HEK293 (cell line): ENCODE data around the gene TMEM145.
A peak's percentile ranks its signal among the peaks of the same experiment; 100 is the strongest.

Source experiments
- GLIS1 ChIP-seq: fragments of 450-650 bp; formaldehyde crosslinking; IDR thresholded peaks from 2 replicates; pipeline ENCODE4 v1.5.1; 2016; ENCODE audit warnings: missing biosample characterization, missing genetic modification characterization
- KLF7 ChIP-seq: fragments of 450-650 bp; formaldehyde crosslinking; IDR thresholded peaks from 2 replicates; pipeline ENCODE4 v1.5.1; 2016; ENCODE audit warnings: missing biosample characterization, missing genetic modification characterization, borderline replicate concordance
- MEIS1 ChIP-seq: sonication (generic); formaldehyde crosslinking; IDR thresholded peaks from 2 replicates; pipeline ENCODE4 v1.8.1; 2022; ENCODE audit warnings: missing genetic modification reagents, mild to moderate bottlenecking, borderline replicate concordance
- REPIN1 ChIP-seq: fragments of 450-650 bp; formaldehyde crosslinking; IDR thresholded peaks from 2 replicates; pipeline ENCODE4 v1.5.1; 2017; ENCODE audit warnings: missing biosample characterization, missing genetic modification characterization, low read depth
- SALL2 ChIP-seq: fragments of 450-650 bp; formaldehyde crosslinking; IDR thresholded peaks from 2 replicates; pipeline ENCODE4 v1.5.0; 2017; ENCODE audit warnings: missing biosample characterization, mild to moderate bottlenecking, missing genetic modification characterization, borderline replicate concordance
- YY1 ChIP-seq: fragments of 450-650 bp; formaldehyde crosslinking; IDR thresholded peaks from 2 replicates; pipeline ENCODE4 v1.5.1; 2018; ENCODE audit warnings: missing biosample characterization, missing genetic modification characterization
- ZFHX2 ChIP-seq: fragments of 450-650 bp; formaldehyde crosslinking; conservative IDR thresholded peaks from 2 replicates; pipeline ENCODE4 v1.5.1; 2016; ENCODE audit warnings: missing biosample characterization, missing genetic modification characterization
- ZNF138 ChIP-seq: fragments of 450-650 bp; formaldehyde crosslinking; IDR thresholded peaks from 2 replicates; pipeline ENCODE4 v1.5.1; 2016; ENCODE audit warnings: missing biosample characterization, missing genetic modification characterization, borderline replicate concordance
- ZNF155 ChIP-seq: fragments of 450-650 bp; formaldehyde crosslinking; IDR thresholded peaks from 2 replicates; pipeline ENCODE4 v1.5.1; 2016; ENCODE audit warnings: missing biosample characterization, missing genetic modification characterization
- ZNF580 ChIP-seq: fragments of 450-650 bp; formaldehyde crosslinking; IDR thresholded peaks from 2 replicates; pipeline ENCODE4 v1.5.1; 2016; ENCODE audit warnings: missing biosample characterization, missing genetic modification characterization
- ZNF670 ChIP-seq: fragments of 450-650 bp; formaldehyde crosslinking; IDR thresholded peaks from 2 replicates; pipeline ENCODE4 v1.5.1; 2016; ENCODE audit warnings: missing biosample characterization, missing genetic modification characterization, low read depth
- TF ChIP-seq, protein P1 (sequence below): fragments of 450-650 bp; formaldehyde crosslinking; IDR thresholded peaks from 2 replicates; pipeline ENCODE4 v1.5.1; 2016; ENCODE audit warnings: missing biosample characterization, missing genetic modification characterization
- TF ChIP-seq, protein P2 (sequence below): fragments of 450-650 bp; formaldehyde crosslinking; IDR thresholded peaks from 2 replicates; pipeline ENCODE4 v1.5.1; 2016; ENCODE audit warnings: missing biosample characterization, missing genetic modification characterization

DNA sequence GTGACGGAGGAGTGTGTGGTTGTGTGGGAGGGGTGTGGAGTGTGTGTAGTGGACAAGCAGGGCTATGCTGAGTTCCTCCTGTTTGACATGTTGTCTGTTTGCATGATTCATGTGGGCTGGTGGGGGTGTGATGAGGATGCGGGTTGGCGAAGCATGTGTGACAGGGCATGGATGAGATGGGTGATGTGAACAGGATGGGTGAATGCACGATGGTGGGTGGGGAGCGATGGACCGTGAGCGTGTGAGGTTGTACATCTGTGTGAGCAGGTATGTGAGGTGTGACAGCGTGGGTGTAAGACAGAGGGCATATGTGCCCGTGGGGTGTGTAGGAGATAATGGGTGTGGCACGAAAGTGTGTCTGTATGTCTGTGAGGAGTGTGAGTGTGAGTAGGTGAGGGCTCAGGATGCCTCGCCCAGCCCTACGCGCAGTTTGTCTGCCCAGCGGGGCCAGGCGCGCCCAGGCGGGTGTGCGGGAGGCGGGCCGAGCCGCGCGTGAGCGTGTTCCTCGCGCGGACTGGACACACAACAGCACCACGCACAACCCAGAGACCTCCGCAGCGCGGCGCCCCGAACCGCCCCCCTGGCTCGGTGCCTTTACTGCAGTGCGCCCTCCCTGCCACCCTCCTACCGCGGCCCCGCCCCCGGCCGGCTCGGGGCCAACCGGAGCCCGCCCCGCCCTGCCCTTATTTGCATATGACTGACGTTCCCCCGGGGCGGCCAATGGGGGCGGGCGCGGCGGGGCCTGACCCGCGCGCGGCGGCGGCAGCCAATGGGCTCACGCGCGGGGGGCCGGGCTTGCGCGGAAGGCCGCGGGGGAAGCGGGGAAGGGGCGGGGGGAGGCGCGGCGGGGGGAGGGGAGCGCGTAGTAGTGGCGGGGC lies 29.7 kb upstream of the TMEM145 start:
- TF ChIP-seq KLF7 (tag by site-specific recombination): peak; percentile 98
- TF ChIP-seq, protein P1, sequence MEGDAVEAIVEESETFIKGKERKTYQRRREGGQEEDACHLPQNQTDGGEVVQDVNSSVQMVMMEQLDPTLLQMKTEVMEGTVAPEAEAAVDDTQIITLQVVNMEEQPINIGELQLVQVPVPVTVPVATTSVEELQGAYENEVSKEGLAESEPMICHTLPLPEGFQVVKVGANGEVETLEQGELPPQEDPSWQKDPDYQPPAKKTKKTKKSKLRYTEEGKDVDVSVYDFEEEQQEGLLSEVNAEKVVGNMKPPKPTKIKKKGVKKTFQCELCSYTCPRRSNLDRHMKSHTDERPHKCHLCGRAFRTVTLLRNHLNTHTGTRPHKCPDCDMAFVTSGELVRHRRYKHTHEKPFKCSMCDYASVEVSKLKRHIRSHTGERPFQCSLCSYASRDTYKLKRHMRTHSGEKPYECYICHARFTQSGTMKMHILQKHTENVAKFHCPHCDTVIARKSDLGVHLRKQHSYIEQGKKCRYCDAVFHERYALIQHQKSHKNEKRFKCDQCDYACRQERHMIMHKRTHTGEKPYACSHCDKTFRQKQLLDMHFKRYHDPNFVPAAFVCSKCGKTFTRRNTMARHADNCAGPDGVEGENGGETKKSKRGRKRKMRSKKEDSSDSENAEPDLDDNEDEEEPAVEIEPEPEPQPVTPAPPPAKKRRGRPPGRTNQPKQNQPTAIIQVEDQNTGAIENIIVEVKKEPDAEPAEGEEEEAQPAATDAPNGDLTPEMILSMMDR (tag by site-specific recombination): peak; percentile 84
- TF ChIP-seq MEIS1: no peak
- TF ChIP-seq ZFHX2 (tag by site-specific recombination): peak; percentile 100
- no peak for TF ChIP-seq ZNF138 (tag by site-specific recombination)
- peak; percentile 45 for TF ChIP-seq ZNF580 (tag by site-specific recombination)
- TF ChIP-seq ZNF155: no peak
- peak; percentile 4; the same call in 1 of the 2 replicates for TF ChIP-seq REPIN1 (tag by site-specific recombination)
- TF ChIP-seq YY1 (tag by site-specific recombination): no peak
- TF ChIP-seq GLIS1 (tag by site-specific recombination): peak; percentile 96
- TF ChIP-seq, protein P2, sequence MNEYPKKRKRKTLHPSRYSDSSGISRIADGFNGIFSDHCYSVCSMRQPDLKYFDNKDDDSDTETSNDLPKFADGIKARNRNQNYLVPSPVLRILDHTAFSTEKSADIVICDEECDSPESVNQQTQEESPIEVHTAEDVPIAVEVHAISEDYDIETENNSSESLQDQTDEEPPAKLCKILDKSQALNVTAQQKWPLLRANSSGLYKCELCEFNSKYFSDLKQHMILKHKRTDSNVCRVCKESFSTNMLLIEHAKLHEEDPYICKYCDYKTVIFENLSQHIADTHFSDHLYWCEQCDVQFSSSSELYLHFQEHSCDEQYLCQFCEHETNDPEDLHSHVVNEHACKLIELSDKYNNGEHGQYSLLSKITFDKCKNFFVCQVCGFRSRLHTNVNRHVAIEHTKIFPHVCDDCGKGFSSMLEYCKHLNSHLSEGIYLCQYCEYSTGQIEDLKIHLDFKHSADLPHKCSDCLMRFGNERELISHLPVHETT (tag by site-specific recombination): peak; percentile 85; the same call in 1 of the 2 replicates
- no peak for TF ChIP-seq ZNF670 (tag by site-specific recombination)
- 0 out of 2 replicates have a peak, but pooled peaks have one; percentile 20 for TF ChIP-seq SALL2 (tag by site-specific recombination)
